ENCODE data around the gene ENTHD1.
"Not testable (repeated sequence)": the region's sequence is repeated elsewhere in the genome, so short reads cannot be mapped to it uniquely, and the experiment has no call there.

ENTHD1 gene

DNA sequence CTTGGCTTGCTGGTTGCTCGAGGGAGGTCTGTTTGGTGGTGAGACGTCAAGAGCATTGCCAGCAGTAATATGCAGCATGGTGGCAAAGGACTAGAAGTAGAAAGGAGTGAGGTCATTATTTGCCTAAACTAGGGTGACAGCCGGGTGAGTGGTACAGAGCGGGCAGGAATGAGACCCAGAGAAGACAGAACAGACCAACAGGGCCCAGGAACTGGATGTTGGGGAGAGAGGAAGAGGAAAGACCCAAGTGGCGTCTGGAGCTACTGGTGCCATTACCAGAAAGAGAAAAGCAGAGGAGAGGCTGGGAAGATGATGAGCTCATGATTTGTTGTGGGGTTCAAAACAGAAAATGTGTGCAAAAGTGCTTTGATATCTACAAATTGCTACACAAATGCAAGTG is 158.7 kb downstream of the ENTHD1 start:
- H3K4me3 ChIP-seq (ENCODE audit: low read length) = no peak overlapping the region
- TF ChIP-seq, protein P1, sequence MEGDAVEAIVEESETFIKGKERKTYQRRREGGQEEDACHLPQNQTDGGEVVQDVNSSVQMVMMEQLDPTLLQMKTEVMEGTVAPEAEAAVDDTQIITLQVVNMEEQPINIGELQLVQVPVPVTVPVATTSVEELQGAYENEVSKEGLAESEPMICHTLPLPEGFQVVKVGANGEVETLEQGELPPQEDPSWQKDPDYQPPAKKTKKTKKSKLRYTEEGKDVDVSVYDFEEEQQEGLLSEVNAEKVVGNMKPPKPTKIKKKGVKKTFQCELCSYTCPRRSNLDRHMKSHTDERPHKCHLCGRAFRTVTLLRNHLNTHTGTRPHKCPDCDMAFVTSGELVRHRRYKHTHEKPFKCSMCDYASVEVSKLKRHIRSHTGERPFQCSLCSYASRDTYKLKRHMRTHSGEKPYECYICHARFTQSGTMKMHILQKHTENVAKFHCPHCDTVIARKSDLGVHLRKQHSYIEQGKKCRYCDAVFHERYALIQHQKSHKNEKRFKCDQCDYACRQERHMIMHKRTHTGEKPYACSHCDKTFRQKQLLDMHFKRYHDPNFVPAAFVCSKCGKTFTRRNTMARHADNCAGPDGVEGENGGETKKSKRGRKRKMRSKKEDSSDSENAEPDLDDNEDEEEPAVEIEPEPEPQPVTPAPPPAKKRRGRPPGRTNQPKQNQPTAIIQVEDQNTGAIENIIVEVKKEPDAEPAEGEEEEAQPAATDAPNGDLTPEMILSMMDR (conservative IDR thresholded peaks at IDR 0.05; ENCODE audit: low read depth, low read length) = no peak
- DNase-seq (ENCODE audit: low read depth) = no peak

DNA sequence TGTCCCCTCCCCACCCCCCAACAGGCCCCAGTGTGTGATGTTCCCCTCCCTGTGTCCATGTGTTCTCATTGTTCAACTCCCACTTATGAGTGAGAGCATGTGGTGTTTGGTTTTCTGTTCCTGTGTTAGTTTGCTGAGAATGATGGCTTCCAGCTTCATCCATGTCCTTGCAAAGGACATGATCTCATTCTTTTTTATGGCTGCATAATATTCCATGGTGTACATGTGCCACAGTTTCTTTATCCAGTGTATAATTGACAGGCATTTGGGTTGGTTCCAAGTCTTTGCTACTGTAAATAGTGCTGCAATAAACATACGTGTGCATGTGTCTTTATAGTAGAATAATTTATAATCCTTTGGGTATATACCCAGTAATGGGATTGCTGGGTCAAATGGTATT is 159.5 kb downstream of the ENTHD1 start:
- DNase-seq (ENCODE audit: low read depth); H3K4me3 ChIP-seq (ENCODE audit: low read length): not testable (repeated sequence)

GRCh38 chr22:39733191-39733590 is 160.4 kb downstream of the ENTHD1 start:
- H3K4me3 ChIP-seq (ENCODE audit: low read length) = no peak overlapping the region
- TF ChIP-seq, protein P1 (conservative IDR thresholded peaks at IDR 0.05; ENCODE audit: low read depth, low read length) = no peak
- DNase-seq (ENCODE audit: low read depth) = no peak

DNA sequence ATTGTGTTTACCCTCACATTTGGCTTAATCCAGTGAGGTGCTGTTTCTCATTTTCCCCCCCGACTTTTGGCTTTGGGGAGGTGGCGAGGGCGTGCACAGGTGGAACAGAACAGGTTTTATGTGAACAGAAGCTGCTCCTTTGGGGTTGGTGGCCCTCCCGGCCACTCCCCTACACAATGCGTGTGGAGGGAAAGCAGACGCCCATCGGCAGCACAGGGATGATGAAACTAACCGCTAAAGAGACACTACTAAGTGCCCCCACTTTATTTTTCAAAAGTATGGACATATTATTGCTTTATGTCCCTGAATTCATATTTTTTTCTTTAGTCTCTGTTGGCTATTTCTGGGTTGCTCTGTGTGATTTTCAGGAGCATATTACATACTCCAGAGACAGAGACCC is 160.9 kb downstream of the ENTHD1 start:
- no peak for DNase-seq (ENCODE audit: low read depth)

GRCh38 chr22:39731881-39732555 is 161.5 kb downstream of the ENTHD1 start:
- no peak overlapping the region for H3K4me3 ChIP-seq (ENCODE audit: low read length)
- DNase-seq (ENCODE audit: low read depth) = no peak
- TF ChIP-seq, protein P1 (conservative IDR thresholded peaks at IDR 0.05; ENCODE audit: low read depth, low read length) = no peak

More for the DNA sequence above, 160.9 kb downstream of the ENTHD1 start:
- H3K4me3 ChIP-seq (ENCODE audit: low read length) = no peak overlapping the region
- TF ChIP-seq, protein P1 (conservative IDR thresholded peaks at IDR 0.05; ENCODE audit: low read depth, low read length) = no peak

DNA sequence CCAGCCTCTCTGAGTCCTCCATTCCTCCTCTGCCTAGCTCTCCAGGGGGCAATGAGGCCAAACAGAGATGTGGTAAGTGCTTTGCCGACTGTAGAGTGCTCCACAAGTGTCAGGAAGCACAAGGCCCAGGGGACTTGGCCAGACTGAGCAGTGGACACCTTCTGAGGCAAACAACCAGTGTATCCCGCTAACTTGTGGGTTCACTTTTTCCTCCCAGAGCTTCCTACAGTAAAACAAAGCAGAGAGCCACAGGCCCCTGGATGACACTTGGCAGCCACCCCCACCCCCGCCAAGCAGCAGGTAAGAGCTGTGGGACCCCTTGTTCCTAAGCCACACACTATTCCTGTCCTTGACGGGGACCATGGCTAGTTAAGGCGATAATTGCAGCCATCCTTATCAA is 162.1 kb downstream of the ENTHD1 start:
- DNase-seq (ENCODE audit: low read depth) = no peak
- no peak overlapping the region for H3K4me3 ChIP-seq (ENCODE audit: low read length)
- TF ChIP-seq, protein P1 (conservative IDR thresholded peaks at IDR 0.05; ENCODE audit: low read depth, low read length) = no peak

DNA sequence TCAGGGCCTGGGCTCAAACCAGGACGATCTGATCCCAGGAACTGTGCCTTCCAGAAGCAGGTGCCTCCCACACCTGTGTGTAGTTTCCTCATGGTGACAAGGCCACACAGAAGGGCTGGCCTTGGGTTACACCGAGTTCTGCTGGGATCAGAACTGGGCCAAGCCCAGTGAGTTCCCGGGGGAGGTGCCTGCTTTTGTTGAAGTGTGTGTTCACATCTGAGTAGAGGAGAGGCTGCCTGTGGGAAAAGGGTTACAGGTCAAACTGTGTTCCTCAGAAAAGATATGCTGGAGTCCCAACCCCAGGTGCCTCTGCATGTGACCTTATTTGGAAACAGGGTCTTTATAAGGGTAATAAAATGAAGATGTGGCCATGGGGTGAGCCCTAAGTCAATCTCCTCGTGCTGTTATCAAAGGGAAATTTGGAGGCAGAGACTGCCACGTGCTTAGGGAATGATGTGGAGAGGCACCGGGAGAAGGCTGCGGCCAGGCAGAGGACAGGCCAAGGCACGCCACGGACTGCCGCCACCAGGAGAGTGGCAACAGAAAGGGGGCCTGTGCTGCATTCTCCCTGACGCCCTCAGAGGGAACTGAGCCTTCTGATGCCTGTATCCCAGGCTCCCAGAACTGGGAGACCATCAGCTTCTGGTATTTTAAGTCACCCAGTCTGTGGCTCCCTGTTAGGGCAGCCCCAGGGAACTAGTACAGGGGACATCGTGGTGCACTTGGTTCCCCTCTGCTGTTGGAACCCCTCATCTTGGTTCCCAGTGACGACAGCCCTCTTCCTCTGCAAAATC is 164.2 kb downstream of the ENTHD1 start:
- DNase-seq (ENCODE audit: low read depth) = no peak
- TF ChIP-seq, protein P1 (conservative IDR thresholded peaks at IDR 0.05; ENCODE audit: low read depth, low read length) = no peak
- no peak overlapping the region for H3K4me3 ChIP-seq (ENCODE audit: low read length)

Data from retinal pigment epithelial cell (primary cell).